Activated T-helper 17 cell treated with anti-CD3 and anti-CD28 coated beads, Interleukin-2, amount 50 U/mL, for 72 hours (primary cell): ENCODE data around the gene LONP1. TPM values are rescaled to one million over a fixed set of nuclear protein-coding genes. Genes with fewer than 3 reads are reported as not detected.
A peak's percentile ranks its signal among the peaks of the same experiment; 100 is the strongest.
"Not testable (repeated sequence)": the region's sequence is repeated elsewhere in the genome, so short reads cannot be mapped to it uniquely, and the experiment has no call there.

Source experiments
- ATAC-seq: fragments of 150-1000 bp; cut with Tn5 transposase; replicated peaks from 2 replicates; pipeline ENCODE4 v1.10.0; 2021; ENCODE audit warnings: mild to moderate bottlenecking, moderate library complexity
- H3K27ac Mint-ChIP-seq: one replicate; pipeline ENCODE4 v1.8.0; 2022; ENCODE audit warnings: mixed read lengths
- H3K27me3 Mint-ChIP-seq: one replicate; pipeline ENCODE4 v1.8.0; 2022; ENCODE audit warnings: mixed read lengths
- H3K36me3 Mint-ChIP-seq: one replicate; pipeline ENCODE4 v1.8.0; 2022; ENCODE audit warnings: low read depth, mild to moderate bottlenecking, mixed read lengths
- H3K4me1 Mint-ChIP-seq: one replicate; pipeline ENCODE4 v1.8.0; 2022; ENCODE audit warnings: mixed read lengths
- H3K4me3 Mint-ChIP-seq: one replicate; pipeline ENCODE4 v1.8.0; 2022; ENCODE audit warnings: mild to moderate bottlenecking, mixed read lengths
- H3K9me3 Mint-ChIP-seq: one replicate; pipeline ENCODE4 v1.8.0; 2022; ENCODE audit warnings: mixed read lengths
- total RNA-seq, 2 donors: library from RNA; stranded (reverse); gene quantifications; one replicate each; pipeline ENCODE4 v1.2.3, GENCODE V29; 2022

The LONP1 gene, protein sequence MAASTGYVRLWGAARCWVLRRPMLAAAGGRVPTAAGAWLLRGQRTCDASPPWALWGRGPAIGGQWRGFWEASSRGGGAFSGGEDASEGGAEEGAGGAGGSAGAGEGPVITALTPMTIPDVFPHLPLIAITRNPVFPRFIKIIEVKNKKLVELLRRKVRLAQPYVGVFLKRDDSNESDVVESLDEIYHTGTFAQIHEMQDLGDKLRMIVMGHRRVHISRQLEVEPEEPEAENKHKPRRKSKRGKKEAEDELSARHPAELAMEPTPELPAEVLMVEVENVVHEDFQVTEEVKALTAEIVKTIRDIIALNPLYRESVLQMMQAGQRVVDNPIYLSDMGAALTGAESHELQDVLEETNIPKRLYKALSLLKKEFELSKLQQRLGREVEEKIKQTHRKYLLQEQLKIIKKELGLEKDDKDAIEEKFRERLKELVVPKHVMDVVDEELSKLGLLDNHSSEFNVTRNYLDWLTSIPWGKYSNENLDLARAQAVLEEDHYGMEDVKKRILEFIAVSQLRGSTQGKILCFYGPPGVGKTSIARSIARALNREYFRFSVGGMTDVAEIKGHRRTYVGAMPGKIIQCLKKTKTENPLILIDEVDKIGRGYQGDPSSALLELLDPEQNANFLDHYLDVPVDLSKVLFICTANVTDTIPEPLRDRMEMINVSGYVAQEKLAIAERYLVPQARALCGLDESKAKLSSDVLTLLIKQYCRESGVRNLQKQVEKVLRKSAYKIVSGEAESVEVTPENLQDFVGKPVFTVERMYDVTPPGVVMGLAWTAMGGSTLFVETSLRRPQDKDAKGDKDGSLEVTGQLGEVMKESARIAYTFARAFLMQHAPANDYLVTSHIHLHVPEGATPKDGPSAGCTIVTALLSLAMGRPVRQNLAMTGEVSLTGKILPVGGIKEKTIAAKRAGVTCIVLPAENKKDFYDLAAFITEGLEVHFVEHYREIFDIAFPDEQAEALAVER
- total RNA-seq = 100 to 1,000 TPM; 291 to 376 TPM

DNA sequence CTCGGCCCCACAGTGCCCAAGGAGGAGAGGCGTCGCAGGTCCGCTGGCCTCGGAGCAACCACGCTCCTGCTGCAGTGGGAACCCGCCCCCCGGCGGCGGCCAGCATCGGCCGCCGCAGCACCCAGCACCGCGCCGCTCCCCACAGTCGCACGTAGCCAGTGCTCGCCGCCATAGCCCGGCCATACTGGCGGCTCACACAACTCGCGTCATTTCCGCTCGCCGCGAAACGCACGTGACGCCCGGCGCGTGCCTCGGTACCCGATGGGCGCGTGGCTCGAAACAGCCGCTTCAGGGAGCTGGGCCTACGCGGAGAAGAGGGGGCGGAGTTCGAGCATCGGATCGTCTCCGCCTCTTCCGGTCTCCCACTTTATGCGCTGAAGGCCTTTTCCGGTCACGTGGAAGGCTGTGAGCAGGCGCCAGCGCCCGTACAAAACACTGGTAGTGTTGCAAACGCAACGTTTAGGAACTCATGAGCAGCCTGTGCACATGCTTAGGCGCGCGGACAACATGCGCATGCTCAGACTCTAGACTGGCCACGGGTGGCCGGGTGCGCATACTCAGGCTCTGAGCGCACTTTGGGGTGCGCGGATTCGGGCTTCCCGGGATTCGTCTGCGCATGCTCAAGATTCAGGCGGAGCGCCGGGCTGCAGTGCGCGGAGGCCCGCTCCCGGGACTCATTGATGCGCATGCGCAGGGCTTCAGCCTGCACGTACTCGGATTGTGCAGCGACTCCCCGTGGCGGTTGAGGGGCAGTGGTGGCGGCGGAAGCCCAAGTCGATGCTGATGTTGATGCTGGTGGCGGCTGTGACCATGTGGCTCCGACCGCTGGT lies at the start of gene LONP1, which contains the start of gene CATSPERD:
Gene LONP1, minus strand, starts transcription at position 186 of the 830 bp plus-strand sequence. Its CDS starts 14 bp downstream, at position 172.
Gene CATSPERD, plus strand, starts transcription at position 677 of the 830 bp plus-strand sequence. Its CDS starts 101 bp downstream, at position 778.
- H3K4me3 Mint-ChIP-seq = peak within 1 kb of the TSS; percentile 99
- peaks cover 51% of the 10 kb centered on the region for H3K36me3 Mint-ChIP-seq
- H3K27ac Mint-ChIP-seq = peak within 1 kb of the TSS; percentile 99
- H3K27me3 Mint-ChIP-seq = no peaks in the 10 kb centered on the region
- H3K9me3 Mint-ChIP-seq = no peaks in the 10 kb centered on the region
- ATAC-seq = peak; percentile 87
- H3K4me1 Mint-ChIP-seq = peaks cover 7% of the 10 kb centered on the region

DNA sequence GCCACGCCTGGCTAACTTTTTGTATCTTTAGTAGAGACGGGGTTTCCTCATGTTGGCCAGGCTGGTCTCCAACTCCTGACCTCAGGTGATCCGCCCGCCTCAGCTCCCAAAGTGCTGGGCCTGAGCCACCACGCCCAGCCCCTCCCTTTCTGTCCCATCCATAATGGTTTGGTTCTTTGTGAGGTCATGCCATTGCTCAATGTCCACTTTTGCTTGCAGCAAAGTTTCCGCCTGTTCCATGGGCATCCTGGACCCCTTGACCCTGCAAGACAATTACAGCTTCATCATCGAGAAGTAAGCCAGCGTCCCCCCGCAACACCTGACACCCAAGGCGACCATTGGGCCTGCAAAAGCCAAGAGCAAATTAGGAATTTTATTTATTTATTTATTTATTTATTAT lies 48.0 kb upstream of the LONP1 start:
- H3K27ac Mint-ChIP-seq = no peak overlapping the region
- no peak overlapping the region for H3K4me3 Mint-ChIP-seq
- no peak for ATAC-seq
- no peaks in the 10 kb centered on the region for H3K4me1 Mint-ChIP-seq
- peaks cover under 1% of the 10 kb centered on the region for H3K27me3 Mint-ChIP-seq
- no peaks in the 10 kb centered on the region for H3K9me3 Mint-ChIP-seq
- no peaks in the 10 kb centered on the region for H3K36me3 Mint-ChIP-seq

DNA sequence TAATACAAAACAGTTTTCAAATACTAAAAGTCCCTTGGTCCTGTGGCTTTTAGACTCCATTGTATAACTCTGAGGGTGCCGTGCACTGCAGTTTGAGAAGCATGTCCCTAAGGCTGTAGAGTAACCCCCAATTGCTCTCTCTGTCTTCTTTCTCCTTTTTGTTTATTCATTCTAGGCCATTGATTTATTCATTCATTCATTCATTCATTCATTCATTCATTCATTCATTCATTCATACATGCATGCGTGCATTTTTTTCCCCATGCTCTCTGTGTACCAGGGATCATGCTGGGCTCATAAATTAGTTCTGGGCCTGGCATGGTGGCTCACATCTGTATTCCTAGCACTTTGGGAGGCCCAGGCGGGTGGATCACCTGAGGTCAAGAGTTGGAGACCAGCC lies 45.3 kb upstream of the LONP1 start:
- Mint-ChIP-seq H3K4me1 (no peaks in the 10 kb centered on the region), H3K27me3 (peaks cover 8% of the 10 kb centered on the region), H3K4me3 (no peak overlapping the region), H3K9me3 (peaks cover 6% of the 10 kb centered on the region), H3K36me3 (no peaks in the 10 kb centered on the region), H3K27ac (no peak overlapping the region)
- ATAC-seq = no peak

DNA sequence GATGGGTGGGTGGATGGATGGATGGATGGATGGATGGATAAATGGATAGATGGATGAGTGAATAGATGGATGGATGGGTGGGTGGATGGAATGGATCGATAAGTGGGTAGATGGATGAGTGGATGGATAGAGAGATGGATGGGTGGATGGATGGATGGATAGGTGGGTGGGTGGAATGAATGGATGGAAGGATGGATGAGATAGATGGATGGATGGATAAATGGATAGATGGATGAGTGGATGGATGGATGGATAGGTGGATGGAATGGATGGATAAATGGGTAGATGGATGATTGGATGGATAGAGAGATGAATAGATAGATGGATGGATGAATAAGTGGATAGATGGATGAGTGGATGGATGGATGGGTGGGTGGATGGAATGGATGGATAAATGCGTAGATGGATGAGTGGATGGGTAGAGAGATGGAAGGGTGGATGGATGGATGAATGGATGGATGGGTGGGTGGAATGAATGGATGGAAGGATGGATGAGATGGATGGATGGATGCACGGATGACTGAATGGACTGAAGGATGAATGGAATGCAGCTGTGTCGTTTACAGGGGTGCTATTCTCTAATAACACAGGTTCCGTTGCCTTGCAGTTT lies 42.8 kb upstream of the LONP1 start:
- no peak for ATAC-seq
- Mint-ChIP-seq H3K27me3 (peaks cover 8% of the 10 kb centered on the region), H3K4me3 (no peak overlapping the region), H3K27ac (no peak overlapping the region), H3K9me3 (peaks cover 6% of the 10 kb centered on the region), H3K4me1 (no peaks in the 10 kb centered on the region), H3K36me3 (no peaks in the 10 kb centered on the region)

DNA sequence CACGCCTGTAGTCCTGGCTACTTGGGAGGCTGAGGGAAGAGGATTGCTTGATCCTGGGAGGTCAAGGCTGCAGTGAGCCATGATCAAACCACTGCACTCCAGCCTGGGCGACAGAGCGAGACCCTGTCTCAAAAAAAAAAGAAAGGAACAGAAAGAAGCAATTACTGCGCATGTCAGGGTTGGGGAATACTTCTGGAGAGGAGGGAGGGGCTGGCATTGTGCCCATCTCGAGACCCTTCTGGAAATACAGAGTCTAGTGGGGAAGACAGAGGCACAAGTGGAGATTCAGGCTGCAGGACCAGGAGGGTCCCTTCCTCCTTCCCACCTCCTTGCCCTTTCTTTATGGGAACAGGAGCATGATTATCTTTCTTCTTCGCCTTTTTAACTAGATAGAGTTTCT lies 33.8 kb upstream of the LONP1 start:
- H3K27me3 Mint-ChIP-seq = no peaks in the 10 kb centered on the region
- H3K4me3 Mint-ChIP-seq = no peak overlapping the region
- no peaks in the 10 kb centered on the region for H3K9me3 Mint-ChIP-seq
- ATAC-seq = no peak
- H3K27ac Mint-ChIP-seq = no peak overlapping the region
- no peaks in the 10 kb centered on the region for H3K4me1 Mint-ChIP-seq
- H3K36me3 Mint-ChIP-seq = no peaks in the 10 kb centered on the region

DNA sequence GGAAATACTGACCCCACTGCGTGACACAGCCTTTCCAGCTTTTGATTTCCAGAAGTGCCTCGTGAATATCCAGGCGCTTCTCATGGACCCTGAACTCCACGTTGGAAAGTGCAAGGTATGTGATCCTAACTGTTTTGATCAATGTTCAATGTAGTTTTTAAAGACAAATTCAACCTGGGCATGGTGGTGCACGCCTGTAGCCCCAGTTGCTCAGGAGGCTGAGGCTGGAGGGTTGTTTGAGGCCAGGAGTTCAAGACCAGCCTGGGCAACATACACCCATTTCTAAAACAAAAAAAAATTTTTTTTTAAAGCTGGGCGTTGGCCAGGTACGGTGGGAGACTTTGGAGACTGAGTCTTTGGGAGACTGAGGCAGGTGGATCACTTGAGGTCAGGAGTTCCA lies 31.8 kb upstream of the LONP1 start:
- Mint-ChIP-seq H3K36me3 (no peaks in the 10 kb centered on the region), H3K4me3 (no peak overlapping the region), H3K27me3 (no peaks in the 10 kb centered on the region), H3K9me3 (no peaks in the 10 kb centered on the region), H3K27ac (no peak overlapping the region), H3K4me1 (no peaks in the 10 kb centered on the region)
- ATAC-seq = no peak

DNA sequence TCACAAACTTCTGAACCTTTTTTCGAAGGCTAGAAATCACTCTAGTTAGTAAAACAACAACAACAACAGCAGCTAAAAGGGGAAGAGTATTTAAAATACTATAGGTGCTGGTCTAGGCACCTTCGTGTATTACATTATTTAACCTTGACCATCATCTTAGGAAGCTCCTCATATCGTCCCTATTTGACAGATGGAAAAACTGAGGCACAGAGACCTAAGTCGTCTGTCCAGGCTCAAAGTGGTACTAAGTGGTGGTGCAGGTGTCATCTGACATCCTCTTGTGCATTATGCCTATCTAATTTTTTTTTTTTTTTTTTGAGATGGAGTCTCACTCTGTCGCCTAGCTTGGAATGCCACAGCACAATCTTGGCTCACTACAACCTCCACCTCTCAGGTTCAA lies 29.6 kb upstream of the LONP1 start:
- Mint-ChIP-seq H3K9me3 (no peaks in the 10 kb centered on the region), H3K36me3 (no peaks in the 10 kb centered on the region), H3K4me1 (no peaks in the 10 kb centered on the region), H3K4me3 (no peak overlapping the region), H3K27me3 (no peaks in the 10 kb centered on the region), H3K27ac (no peak overlapping the region)
- no peak for ATAC-seq

DNA sequence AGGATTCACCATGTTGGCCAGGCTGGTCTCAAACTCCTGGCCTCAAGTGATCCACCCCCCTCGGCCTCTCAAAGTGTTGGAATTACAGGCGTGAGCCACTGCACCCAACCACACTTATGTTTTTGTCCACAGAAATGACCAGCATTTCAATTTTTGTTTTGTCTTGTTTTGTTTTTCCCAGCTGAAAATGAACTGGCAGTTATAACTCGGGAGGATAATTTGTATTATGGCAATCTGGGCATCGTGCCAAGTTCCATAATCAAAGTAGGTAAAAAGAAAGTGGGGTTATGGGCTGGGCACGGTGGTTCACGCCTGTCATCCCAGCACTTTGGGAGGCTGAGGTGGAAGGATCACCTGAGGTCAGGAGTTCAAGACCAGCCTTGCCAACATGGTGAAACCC lies 29.0 kb upstream of the LONP1 start:
- H3K4me1 Mint-ChIP-seq, H3K27me3 Mint-ChIP-seq, H3K36me3 Mint-ChIP-seq, H3K27ac Mint-ChIP-seq, H3K4me3 Mint-ChIP-seq, H3K9me3 Mint-ChIP-seq, ATAC-seq: not testable (repeated sequence)

DNA sequence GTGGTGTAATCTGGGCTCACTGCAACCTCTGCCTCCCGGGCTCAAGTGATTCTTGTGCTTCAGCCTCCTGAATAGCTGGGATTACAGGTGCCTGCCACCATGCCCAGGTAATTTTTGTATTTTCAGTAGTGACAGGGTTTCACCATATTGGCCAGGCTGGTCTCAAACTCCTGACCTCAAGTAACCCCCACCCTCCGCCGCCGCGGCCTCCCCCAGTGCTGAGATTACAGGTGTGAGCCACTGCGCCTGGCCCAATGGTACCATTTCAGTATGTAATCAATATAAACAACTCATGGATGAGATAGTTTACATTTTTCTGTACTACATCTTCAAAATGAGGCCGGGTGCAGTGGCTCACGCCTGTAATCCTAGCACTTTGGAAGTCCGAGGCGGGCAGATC lies 25.1 kb upstream of the LONP1 start:
- H3K27ac Mint-ChIP-seq, H3K4me1 Mint-ChIP-seq, H3K27me3 Mint-ChIP-seq, H3K36me3 Mint-ChIP-seq, H3K9me3 Mint-ChIP-seq, H3K4me3 Mint-ChIP-seq, ATAC-seq: not testable (repeated sequence)

DNA sequence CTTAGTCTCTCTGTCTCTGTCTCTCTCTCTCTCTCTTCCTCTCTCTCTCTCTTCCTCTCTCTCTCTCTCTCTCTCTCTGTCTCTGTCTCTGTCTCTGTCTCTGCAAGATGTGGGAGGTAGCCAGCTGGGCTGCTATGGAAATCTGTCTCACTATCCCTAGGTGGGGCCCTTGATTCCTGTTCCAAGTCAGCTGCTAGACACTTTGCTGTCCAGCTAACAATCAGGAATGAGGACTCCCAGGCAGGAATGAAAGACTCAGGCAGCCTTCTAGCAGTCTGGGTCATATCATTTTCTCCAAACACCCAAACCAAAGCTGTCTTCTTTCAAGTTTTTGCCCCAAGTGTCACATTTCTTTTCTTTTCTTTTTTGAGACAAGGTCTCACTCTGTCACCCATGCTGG lies 23.7 kb upstream of the LONP1 start:
- Mint-ChIP-seq H3K27ac (no peak overlapping the region), H3K9me3 (no peaks in the 10 kb centered on the region), H3K27me3 (no peaks in the 10 kb centered on the region), H3K4me1 (no peaks in the 10 kb centered on the region), H3K4me3 (no peak overlapping the region), H3K36me3 (no peaks in the 10 kb centered on the region)
- ATAC-seq = no peak

DNA sequence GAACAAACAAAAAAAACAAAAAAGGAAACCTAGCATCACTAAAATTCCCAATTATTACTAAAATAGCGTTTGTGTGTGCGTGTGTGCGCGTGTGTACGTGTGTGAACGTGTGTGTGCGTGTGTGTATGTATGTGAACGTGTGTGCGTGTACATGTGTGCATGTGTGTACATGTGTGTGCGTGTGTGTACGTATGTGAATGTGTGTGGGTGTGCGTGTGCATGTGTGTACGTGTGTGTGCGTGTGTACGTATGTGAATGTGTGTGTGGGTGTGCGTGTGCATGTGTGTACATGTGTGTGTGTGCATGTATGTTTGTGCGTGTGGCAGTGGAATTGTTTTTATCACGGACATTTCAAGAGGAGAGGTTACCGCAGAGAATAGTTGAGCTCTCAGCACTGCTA lies 22.1 kb upstream of the LONP1 start:
- no peak for ATAC-seq
- no peaks in the 10 kb centered on the region for H3K27me3 Mint-ChIP-seq
- H3K4me1 Mint-ChIP-seq = no peaks in the 10 kb centered on the region
- H3K36me3 Mint-ChIP-seq = no peaks in the 10 kb centered on the region
- H3K4me3 Mint-ChIP-seq = no peak overlapping the region
- no peak overlapping the region for H3K27ac Mint-ChIP-seq
- no peaks in the 10 kb centered on the region for H3K9me3 Mint-ChIP-seq

DNA sequence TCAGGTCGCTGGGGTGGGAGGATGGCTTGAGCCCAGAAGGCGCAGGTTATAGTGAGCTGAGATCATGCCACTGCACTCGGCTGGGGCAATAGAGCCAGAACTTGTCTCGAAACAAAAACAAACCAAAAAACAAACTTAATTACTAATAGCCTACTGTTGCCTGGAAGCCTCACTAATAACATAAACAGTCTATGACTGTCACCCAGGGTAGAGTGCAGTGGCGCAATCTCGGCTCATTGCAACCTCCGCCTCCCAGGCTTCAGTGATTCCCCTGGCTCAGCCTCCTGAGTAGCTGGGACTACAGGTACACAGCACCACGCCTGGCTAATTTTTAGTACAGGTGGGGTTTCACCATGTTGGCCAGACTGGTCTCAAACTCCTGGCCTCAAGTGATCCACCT lies 18.5 kb upstream of the LONP1 start:
- H3K4me1 Mint-ChIP-seq = no peaks in the 10 kb centered on the region
- H3K27me3 Mint-ChIP-seq = peaks cover under 1% of the 10 kb centered on the region
- H3K9me3 Mint-ChIP-seq = no peaks in the 10 kb centered on the region
- no peak overlapping the region for H3K4me3 Mint-ChIP-seq
- H3K36me3 Mint-ChIP-seq = no peaks in the 10 kb centered on the region
- no peak for ATAC-seq
- H3K27ac Mint-ChIP-seq = no peak overlapping the region

DNA sequence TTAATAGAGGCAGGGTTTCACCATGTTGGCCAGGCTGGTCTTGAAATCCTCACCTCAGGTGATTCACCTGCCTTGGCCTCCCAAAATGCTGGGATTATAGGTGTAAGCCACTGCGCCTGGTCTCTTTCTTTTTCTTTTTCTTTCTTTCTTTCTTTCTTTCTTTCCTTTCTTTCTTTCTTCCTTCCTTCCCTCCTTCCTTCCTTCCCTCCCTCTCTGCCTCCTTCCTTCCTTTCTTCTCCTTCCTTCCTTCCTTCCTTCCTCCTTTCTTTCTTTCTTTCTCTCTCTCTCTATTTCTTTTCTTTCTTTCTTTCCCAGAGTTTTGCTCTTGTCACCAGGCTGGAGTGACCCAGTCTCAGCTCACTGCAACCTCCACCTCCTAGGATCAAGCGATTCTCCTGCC lies 13.2 kb upstream of the LONP1 start:
- H3K36me3 Mint-ChIP-seq = not testable (repeated sequence)

More for the DNA sequence above, 13.2 kb upstream of the LONP1 start:
- not testable (repeated sequence) for H3K9me3 Mint-ChIP-seq, ATAC-seq, H3K27ac Mint-ChIP-seq, H3K27me3 Mint-ChIP-seq, H3K4me1 Mint-ChIP-seq, H3K4me3 Mint-ChIP-seq
